IPS-15b (cell line): ENCODE results near the gene LRRFIP1.

Experiments used
- H3K27me3 ChIP-seq: one replicate; pipeline ENCODE4 v1.6.1; 2013; ENCODE audit warnings: low read length; ENCODE audit not compliant: control insufficient read depth, insufficient read depth
- H3K36me3 ChIP-seq: one replicate; pipeline ENCODE4 v1.6.1; 2013; ENCODE audit warnings: low read length; ENCODE audit not compliant: control insufficient read depth, insufficient read depth
- H3K4me1 ChIP-seq: one replicate; pipeline ENCODE4 v1.6.1; 2013; ENCODE audit warnings: mild to moderate bottlenecking, low read length; ENCODE audit not compliant: control insufficient read depth, insufficient read depth
- H3K4me3 ChIP-seq: one replicate; pipeline ENCODE4 v1.5.1; 2013; ENCODE audit warnings: low read depth, low read length
- H3K9ac ChIP-seq: one replicate; pipeline ENCODE4 v1.6.1; 2013; ENCODE audit warnings: low read depth, mild to moderate bottlenecking, low read length
- H3K9me3 ChIP-seq: one replicate; pipeline ENCODE4 v1.6.1; 2013; ENCODE audit warnings: mild to moderate bottlenecking, low read length; ENCODE audit not compliant: control insufficient read depth, insufficient read depth

Gene LRRFIP1

DNA sequence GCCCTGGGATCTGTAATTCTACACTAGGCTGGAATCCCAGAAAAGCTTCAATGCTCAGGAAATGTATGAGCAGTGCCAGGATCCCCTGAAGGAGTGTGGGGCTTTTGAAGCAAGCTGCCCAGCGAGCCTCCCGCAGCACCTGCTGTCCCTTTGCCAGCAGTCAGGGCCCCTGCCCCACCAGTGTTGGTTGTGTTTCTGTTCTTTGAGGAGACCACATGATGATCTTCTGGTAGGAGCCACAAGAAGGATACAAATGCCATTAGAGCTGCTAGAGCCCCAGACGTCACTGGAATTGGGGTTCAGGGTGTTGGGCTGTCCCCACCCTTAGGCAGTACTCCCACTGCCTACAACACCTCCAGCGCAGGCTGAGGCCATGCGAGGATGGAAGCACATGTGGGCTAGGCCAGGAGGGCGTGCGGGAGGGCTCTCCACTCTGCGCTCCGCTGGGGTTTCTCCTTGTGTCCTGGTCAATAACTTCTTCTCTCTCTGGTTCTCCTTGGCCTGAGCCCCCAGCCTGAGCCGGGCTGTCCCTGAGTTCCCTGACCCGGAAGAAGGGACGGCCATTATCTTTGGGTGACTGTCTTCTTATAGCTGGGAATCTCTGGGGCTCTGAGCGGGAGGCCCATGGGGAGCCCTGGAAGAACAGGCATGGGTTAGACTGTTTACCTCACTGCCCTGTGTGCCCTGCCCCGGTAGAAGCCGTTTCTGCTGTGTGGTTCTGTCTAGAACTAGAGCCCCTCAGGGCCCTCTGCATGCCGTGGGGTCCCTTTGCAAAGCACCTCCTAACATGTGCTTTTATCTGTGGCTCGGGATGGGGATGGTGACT lies 73.9 kb downstream of the LRRFIP1 start:
- Histone ChIP-seq H3K36me3 (peaks cover 4% of the 10 kb centered on the region), H3K4me1 (peaks cover 23% of the 10 kb centered on the region), H3K9me3 (no peaks in the 10 kb centered on the region), H3K9ac (peak overlapping the region; percentile 24), H3K4me3 (no peak overlapping the region), H3K27me3 (no peaks in the 10 kb centered on the region)

- peak overlapping the region; percentile 18 for H3K9ac ChIP-seq
- no peaks in the 10 kb centered on the region for H3K27me3 ChIP-seq
- no peaks in the 10 kb centered on the region for H3K9me3 ChIP-seq
- H3K4me3 ChIP-seq = no peak overlapping the region
- H3K4me1 ChIP-seq = peaks cover 23% of the 10 kb centered on the region
- peaks cover 4% of the 10 kb centered on the region for H3K36me3 ChIP-seq
These were observed 74.5 kb downstream of the LRRFIP1 start for GRCh38 chr2:237701859-237702390.

DNA sequence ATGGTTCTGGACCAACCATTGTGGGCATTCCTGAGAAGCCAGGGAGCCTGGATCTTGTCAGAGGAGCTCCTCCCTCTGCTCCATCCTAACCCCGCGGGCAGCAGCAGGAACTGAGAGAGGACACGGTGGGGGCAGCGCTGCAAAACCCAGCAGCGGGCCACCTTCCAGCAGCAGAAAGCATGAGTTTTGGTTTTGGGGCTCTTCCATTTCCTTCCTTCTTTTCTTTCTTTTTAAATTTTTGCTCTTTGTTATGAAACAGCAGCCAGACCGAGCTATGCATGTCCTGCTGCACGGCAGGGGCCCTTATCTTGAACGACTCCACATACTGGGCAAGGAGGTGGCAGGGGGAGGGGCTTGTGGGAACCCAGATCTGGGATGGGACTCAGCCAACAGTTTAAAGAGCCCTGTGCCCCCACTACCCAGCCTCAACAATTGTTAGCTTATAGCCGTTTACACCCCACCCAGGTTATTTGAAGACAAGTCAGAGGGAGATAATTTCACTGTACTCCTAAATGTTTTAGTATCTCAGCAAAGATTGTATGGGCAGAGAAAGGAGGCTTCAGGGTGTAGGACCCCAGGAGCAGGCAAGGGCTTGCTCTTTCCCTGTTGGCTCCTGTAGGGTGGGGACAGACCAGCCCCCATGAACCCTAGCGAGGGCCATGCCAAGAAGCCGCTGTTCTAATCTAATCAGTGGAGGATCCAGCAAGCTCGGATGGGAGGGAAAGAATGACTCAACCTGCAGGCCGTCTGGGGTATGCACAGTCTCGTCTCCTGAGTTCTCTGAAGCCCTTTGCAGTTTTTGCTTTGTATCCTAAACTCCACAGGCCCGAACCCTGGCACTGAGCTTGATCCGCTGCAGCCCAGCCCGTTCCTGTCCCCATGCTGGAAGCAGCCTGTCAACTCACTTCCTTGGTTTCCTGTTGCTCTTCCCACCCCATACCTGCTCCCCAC lies 75.3 kb downstream of the LRRFIP1 start:
- no peaks in the 10 kb centered on the region for H3K9me3 ChIP-seq
- no peak overlapping the region for H3K4me3 ChIP-seq
- H3K9ac ChIP-seq = no peak overlapping the region
- H3K4me1 ChIP-seq = peaks cover 23% of the 10 kb centered on the region
- H3K27me3 ChIP-seq = no peaks in the 10 kb centered on the region
- H3K36me3 ChIP-seq = peaks cover 4% of the 10 kb centered on the region

DNA sequence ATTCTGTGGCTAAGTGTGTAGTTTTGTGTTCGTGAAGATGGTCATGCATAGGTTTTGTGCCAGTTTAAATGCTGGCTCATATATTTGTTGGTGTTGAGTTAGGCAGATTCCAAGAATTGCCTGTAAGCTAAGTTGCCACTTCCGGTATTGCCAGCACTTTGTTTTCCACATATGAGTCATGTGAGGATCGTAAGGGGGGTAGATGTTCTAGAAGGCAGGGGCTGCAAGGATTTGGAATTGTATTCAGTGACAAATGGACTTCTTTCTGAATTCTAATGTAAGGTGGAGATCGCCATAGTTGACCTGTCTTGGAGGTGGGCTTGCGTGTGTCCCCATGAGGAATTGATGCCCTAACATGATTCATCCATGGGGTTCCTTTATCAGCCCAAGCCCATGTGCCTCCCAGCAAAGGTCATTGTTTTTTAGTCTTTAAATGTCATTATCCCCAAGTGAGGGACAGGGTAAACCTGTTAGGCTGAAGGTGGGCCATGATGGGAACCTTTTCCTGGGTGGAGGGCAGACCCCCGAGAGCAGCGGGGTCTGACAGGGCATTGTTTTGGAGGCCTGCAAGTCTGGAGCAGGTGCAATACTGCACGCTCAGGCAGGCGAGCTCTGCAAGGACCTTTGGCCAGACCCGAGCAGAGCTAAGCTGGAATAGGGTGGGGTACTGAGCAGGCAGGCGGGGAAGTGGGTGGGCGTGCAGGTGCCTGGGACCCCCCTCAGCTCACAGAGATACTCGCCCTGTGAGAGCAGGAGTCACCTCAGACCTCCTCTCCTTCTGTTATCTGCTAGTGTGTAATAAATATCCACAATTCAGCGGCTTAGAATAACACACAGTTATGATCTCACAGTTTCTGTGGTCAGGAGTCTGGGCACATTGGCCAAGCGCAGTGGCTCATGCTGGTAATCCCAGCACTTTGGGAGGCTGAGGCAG lies 77.4 kb downstream of the LRRFIP1 start:
- no peaks in the 10 kb centered on the region for H3K27me3 ChIP-seq
- no peak overlapping the region for H3K4me3 ChIP-seq
- H3K4me1 ChIP-seq = peaks cover 23% of the 10 kb centered on the region
- H3K9ac ChIP-seq = no peak overlapping the region
- no peaks in the 10 kb centered on the region for H3K9me3 ChIP-seq
- H3K36me3 ChIP-seq = peaks cover 4% of the 10 kb centered on the region

DNA sequence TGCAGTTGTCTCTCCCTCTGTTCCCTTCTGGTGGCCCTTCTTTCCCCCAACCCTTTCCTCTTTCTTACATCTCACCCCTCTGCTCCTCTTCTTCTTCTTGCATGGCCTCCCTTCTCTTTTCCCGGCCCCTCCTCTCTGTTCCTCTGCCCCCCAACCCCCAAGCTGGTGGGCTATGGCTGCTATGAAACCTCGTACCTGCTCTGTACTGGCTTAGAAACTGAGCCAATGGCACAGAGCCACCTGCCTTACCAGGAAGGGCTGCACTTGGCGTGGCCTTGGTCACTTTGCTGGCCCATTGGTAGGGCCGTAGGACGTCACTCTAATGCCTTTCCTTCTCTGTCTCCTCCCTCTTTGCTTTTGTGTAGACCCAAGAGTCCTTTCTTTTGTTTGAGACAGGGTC lies 78.9 kb downstream of the LRRFIP1 start:
- H3K4me1 ChIP-seq = peaks cover 18% of the 10 kb centered on the region
- no peak overlapping the region for H3K4me3 ChIP-seq
- H3K36me3 ChIP-seq = peaks cover 4% of the 10 kb centered on the region
- no peaks in the 10 kb centered on the region for H3K9me3 ChIP-seq
- H3K27me3 ChIP-seq = no peaks in the 10 kb centered on the region
- H3K9ac ChIP-seq = no peak overlapping the region

DNA sequence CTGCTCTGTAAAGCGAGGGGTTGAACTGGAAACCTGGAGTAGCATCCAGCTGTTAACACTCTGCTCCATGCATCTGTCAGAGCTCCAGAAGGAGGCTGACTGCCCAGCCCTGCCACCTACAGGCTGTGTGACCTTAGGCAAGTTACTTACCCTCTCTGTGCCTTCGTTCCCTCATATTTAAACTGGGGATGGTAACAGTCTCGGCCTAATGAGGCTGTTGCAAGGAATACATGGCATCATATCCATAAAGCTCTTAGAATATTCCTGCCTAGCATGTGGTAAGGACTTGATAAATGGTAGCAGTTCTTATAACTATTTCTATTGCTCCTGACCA lies 80.6 kb downstream of the LRRFIP1 start:
- Histone ChIP-seq H3K27me3 (no peaks in the 10 kb centered on the region), H3K4me1 (peaks cover 7% of the 10 kb centered on the region), H3K9ac (no peak overlapping the region), H3K4me3 (no peak overlapping the region), H3K9me3 (no peaks in the 10 kb centered on the region), H3K36me3 (peaks cover 4% of the 10 kb centered on the region)

GRCh38 chr2:237708491-237708890 lies 81.1 kb downstream of the LRRFIP1 start:
- Histone ChIP-seq H3K4me1 (peaks cover 5% of the 10 kb centered on the region), H3K9me3 (no peaks in the 10 kb centered on the region), H3K4me3 (no peak overlapping the region), H3K36me3 (peaks cover 4% of the 10 kb centered on the region), H3K9ac (no peak overlapping the region), H3K27me3 (no peaks in the 10 kb centered on the region)

DNA sequence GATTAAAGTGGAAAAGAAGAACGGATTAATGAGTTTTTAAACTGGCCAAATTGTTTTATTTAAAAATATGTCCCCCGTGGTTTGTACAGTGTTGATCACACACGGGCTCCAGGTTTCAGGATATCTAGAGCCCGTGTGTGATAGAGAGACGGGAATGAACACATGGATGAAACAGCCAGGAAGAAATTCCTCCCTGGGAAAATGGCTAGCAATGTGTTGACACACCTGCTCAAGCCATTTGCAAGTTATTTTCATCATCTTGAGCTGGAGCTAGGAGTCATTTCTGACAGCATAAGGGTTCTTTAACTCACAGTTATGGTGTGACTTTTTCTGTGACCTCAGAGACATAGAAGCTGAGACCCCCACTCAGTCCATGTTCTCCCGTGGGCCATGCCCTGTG lies 81.6 kb downstream of the LRRFIP1 start:
- Histone ChIP-seq H3K36me3 (no peaks in the 10 kb centered on the region), H3K27me3 (no peaks in the 10 kb centered on the region), H3K9me3 (no peaks in the 10 kb centered on the region), H3K9ac (no peak overlapping the region), H3K4me1 (peaks cover 2% of the 10 kb centered on the region), H3K4me3 (no peak overlapping the region)

GRCh38 chr2:237711458-237712150 lies 84.2 kb downstream of the LRRFIP1 start:
- no peak overlapping the region for H3K4me3 ChIP-seq
- H3K9ac ChIP-seq = no peak overlapping the region
- peaks cover 12% of the 10 kb centered on the region for H3K4me1 ChIP-seq
- no peaks in the 10 kb centered on the region for H3K36me3 ChIP-seq
- H3K9me3 ChIP-seq = no peaks in the 10 kb centered on the region
- H3K27me3 ChIP-seq = no peaks in the 10 kb centered on the region

DNA sequence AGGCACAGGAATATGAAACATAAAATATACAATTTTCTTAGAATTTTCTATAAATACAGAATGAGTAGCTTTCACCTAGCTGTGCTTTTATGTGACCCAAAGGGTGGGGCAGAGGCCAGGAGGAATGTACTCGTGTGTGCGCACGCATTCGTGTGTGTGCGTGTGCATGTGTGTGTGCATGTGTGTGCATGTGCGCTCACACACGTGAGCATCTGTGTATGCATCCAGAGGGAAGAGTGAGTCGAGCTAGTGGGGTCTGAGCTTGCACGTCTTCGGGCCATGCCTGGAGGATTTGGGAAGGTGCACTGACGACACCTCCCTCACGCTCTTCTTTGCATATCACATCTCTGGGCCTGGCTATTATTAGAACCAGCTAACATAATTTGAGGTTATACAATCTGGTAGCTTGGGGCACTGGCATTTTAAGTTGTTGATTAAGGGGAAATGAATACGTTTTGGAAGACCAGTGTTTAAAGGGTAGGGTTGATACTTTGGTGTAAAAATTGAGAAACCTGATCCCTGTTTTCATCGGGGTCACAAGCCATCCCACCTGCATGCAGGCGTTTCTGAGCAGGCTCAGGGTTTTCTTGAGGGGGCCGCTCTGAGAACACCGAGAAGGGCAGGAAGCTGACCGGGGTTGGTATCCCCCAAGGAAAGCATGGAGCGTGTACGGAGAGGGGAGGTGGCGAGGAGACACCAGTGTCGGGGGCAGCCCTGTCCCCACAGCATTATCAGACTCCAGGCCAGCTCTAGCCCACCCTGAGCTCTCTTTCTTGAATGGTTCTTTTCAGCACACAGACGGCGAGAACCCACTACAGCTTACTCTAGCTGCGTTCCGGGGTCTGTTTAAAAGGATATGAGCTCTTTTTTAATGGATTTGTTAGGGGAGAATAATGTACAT lies 85.3 kb downstream of the LRRFIP1 start:
- H3K9ac ChIP-seq = no peak overlapping the region
- no peaks in the 10 kb centered on the region for H3K36me3 ChIP-seq
- H3K4me3 ChIP-seq = no peak overlapping the region
- no peaks in the 10 kb centered on the region for H3K9me3 ChIP-seq
- no peaks in the 10 kb centered on the region for H3K27me3 ChIP-seq
- H3K4me1 ChIP-seq = peaks cover 12% of the 10 kb centered on the region
